ENCODE data around the gene MYRF. TPM values are rescaled to one million over a fixed set of nuclear protein-coding genes. Genes with fewer than 3 reads are reported as not detected.
A peak's percentile ranks its signal among the peaks of the same experiment; 100 is the strongest.

MYRF gene
- total RNA-seq, 1 donor from 2014 or later, result 0.82 TPM

DNA sequence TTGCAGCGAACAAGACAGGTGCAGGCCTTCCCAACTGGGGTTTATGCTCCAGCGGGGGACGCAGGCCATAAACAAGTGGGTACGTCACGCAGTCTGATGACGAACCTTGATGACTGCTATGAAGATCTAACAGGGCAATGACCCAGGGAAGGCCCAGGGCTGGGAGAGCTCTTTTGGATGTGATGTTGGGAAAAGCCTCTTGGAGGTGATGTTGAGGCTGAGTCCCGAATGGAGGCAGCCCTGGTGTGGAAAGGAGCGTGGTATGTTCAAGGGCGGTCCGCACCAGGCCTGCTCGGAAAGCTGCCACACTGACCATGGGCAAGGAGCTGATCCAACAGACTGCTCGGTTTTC, 81.5 kb downstream of the MYRF start:
- FAIRE-seq (no peak), DNase-seq (ENCODE audit: low spot score in 2 of 2) (no peak)

- FAIRE-seq, result no peak
Observed at GRCh38 chr11:61834278-61835048, 82.0 kb downstream of the MYRF start.

GRCh38 chr11:61836193-61836592, 83.8 kb downstream of the MYRF start:
- no peak for FAIRE-seq
- DNase-seq (ENCODE audit: low spot score in 2 of 2), result no peak

More at GRCh38 chr11:61834278-61835048, 82.0 kb downstream of the MYRF start:
- DNase-seq (ENCODE audit: low spot score in 2 of 2), result peak in 1 of 2 donors; percentile 39

- FAIRE-seq (no peak), DNase-seq (ENCODE audit: low spot score in 2 of 2) (no peak)
Observed at GRCh38 chr11:61837411-61838005, 85.1 kb downstream of the MYRF start.

Other genes with a start within 250 kb of the MYRF start
- 2.9 TPM for gene LRRC10B, start 243.9 kb upstream of the MYRF start, total RNA-seq
- 14.7 TPM for gene SYT7, start 171.6 kb upstream of the MYRF start, total RNA-seq
- 4.9 TPM for gene DAGLA, start 72.2 kb upstream of the MYRF start, total RNA-seq
- 62.4 TPM for gene TMEM258, start 40.0 kb downstream of the MYRF start, total RNA-seq
- gene FEN1, start 40.3 kb downstream of the MYRF start, total RNA-seq, result 15.9 TPM
- 81.9 TPM for gene FADS1, start 64.4 kb downstream of the MYRF start, total RNA-seq
- gene FADS2, start 75.7 kb downstream of the MYRF start, total RNA-seq, result 121 TPM
- gene FADS3, start 138.9 kb downstream of the MYRF start, total RNA-seq, result 35.5 TPM
- gene RAB3IL1, start 164.9 kb downstream of the MYRF start, total RNA-seq, result 1.6 TPM
- 1.6 TPM for gene BEST1, start 197.7 kb downstream of the MYRF start, total RNA-seq
- 254 TPM for gene FTH1, start 215.0 kb downstream of the MYRF start, total RNA-seq